H1 (cell line): Measurements from ENCODE around the gene RAD23B. TPM values are rescaled to one million over a fixed set of nuclear protein-coding genes. Genes with fewer than 3 reads are reported as not detected.

Experiments used
- CHD2 ChIP-seq: IDR thresholded peaks from 2 replicates; pipeline ENCODE4 v1.6.1; 2012; ENCODE audit warnings: low read length, improper control_type of control experiment
- CHD7 ChIP-seq: fragments of 300-600 bp; sonication (generic); IDR thresholded peaks from 2 replicates; pipeline ENCODE4 v1.7.1; 2012; ENCODE audit warnings: low read length, moderate library complexity, mild to moderate bottlenecking, inconsistent platforms; ENCODE audit not compliant: insufficient replicate concordance
- FOSL1 ChIP-seq: IDR thresholded peaks from 2 replicates; pipeline ENCODE4 v1.6.1; 2011; ENCODE audit warnings: mild to moderate bottlenecking, low read depth, low read length, moderate library complexity; ENCODE audit not compliant: insufficient read depth
- JUN ChIP-seq: IDR thresholded peaks from 2 replicates; pipeline ENCODE4 v1.6.1; 2011; ENCODE audit warnings: low read depth, mild to moderate bottlenecking, improper control_type of control experiment, low read length
- RBBP5 ChIP-seq: IDR thresholded peaks from 2 replicates; pipeline ENCODE4 v1.7.1; 2012; ENCODE audit warnings: low read depth, mild to moderate bottlenecking, inconsistent platforms, low read length, moderate library complexity, borderline replicate concordance
- SIN3A ChIP-seq, 2 experiments: IDR thresholded peaks in 1 of 2; conservative IDR thresholded peaks in 1 of 2; 2 replicates each; pipeline ENCODE4 v1.6.1; 2011 to 2012; ENCODE audit warnings: low read length in 2 of 2, improper control_type of control experiment in 1 of 2, low read depth in 1 of 2, mild to moderate bottlenecking in 1 of 2
- polyA plus RNA-seq, 7 experiments: library from polyadenylated mRNA; depleted of rRNA in 3 of 7; stranded (reverse) in 5 of 7; unstranded in 2 of 7; fragments of >200 nt in 5 of 7; fragments of 200-250 nt in 2 of 7; gene quantifications; 1 replicate in 5 of 7; 2 replicates in 1 of 7; 4 replicates in 1 of 7; pipeline versions ENCODE4 v1.2.1 to v1.2.3, GENCODE V29; 2011 to 2013; ENCODE audit warnings: missing spikeins in 2 of 7, mixed read lengths in 2 of 7
- total RNA-seq: library from RNA; stranded (reverse); fragmentation: NEBNext Ultra II Directional; extraction: Animal tissue kit (Norgen Biotek cat#: 25700); gene quantifications from 2 replicates; pipeline ENCODE4 v1.2.1, GENCODE V29; 2021
- TF ChIP-seq, protein P1 (sequence below): IDR thresholded peaks from 2 replicates; pipeline ENCODE4 v1.6.1; 2011; ENCODE audit warnings: low read length, improper control_type of control experiment

The RAD23B gene
- total and polyA plus RNA-seq, 2 of the 8 experiments (the other 6 are each of a cell fraction or from before 2014, with no cell fraction given) = 97.1 to 165 TPM

DNA sequence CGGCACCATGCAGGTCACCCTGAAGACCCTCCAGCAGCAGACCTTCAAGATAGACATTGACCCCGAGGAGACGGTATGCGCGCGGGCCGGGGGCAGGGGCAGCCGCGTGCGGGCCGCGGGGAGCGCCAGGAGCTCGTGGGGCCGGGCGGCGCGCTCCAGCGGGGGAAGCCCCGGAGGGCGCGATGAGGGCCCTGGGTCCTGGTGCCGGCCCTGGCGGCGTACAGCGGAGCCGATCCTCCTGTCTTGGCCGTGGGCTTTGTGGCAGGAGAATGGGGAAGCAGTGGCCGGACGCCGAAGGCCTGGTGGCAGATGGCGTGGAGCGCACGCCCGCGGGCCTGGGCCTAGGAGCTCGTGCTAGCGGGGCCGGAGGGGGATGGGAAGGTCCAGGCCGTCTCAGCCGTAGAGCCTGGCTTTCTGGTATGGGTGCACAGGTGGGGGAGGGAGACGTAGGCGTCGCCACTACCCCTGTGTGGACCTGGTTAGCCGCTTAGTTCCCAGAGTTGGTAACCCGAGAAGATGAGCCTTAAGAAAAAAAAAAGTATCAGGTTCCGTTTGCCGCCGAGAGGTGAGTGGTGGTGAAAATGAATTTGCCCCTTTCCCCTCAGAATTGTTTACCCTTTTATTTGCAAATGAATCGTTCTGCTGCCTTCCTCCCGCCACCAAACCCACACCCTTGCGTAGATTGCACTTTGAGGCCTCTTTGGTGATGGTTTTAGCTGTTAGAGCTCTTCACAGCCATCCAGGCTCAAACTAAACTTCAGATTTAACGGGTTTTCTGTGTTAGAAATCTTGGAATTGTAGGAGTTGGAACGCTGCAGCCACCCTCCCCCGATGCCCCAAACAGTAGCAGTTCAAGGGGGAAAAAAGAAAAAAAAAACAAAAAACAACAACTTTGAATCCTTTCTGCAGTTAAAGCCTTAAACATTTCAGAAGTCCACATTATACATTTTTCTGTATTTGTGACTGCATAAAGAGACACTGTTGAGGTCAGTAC, 841 bp downstream of the RAD23B start (continued):
- TF ChIP-seq FOSL1 (no peak), SIN3A (conservative IDR thresholded peaks at IDR 0.05 in 1 of 2, IDR thresholded peaks at IDR 0.05 in 1 of 2; ENCODE audit: low read depth in 1 of 2, low read length in 2 of 2) (peak in 1 of 2 experiments; percentile 39; a peak in 1 of 4 replicates), RBBP5 (peak; percentile 51; the same call in 1 of the 2 replicates), CHD2 (0 out of 2 replicates have a peak, but pooled peaks have one; percentile 24), CHD7 (peak; percentile 50), JUN (no peak)
- TF ChIP-seq, protein P1, sequence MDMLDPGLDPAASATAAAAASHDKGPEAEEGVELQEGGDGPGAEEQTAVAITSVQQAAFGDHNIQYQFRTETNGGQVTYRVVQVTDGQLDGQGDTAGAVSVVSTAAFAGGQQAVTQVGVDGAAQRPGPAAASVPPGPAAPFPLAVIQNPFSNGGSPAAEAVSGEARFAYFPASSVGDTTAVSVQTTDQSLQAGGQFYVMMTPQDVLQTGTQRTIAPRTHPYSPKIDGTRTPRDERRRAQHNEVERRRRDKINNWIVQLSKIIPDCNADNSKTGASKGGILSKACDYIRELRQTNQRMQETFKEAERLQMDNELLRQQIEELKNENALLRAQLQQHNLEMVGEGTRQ = no peak
